GOT3 (cell line): ENCODE data around the gene PRKG1.
"Not testable (repeated sequence)": the region's sequence is repeated elsewhere in the genome, so short reads cannot be mapped to it uniquely, and the experiment has no call there.

Experiments
- DNase-seq: peaks from one replicate; lab custom pipeline; 2025; ENCODE audit warnings: mixed read lengths; lab: John Stamatoyannopoulos, UW

Gene PRKG1

GRCh38 chr10:51654918-51655317 is 580.6 kb downstream of the PRKG1 start:
- DNase-seq = no peak

GRCh38 chr10:51656503-51656902 is 582.2 kb downstream of the PRKG1 start:
- no peak for DNase-seq

GRCh38 chr10:51658000-51658399 is 583.7 kb downstream of the PRKG1 start:
- no peak for DNase-seq

GRCh38 chr10:51659344-51659743 is 585.1 kb downstream of the PRKG1 start:
- no peak for DNase-seq

GRCh38 chr10:51663086-51663485 is 588.8 kb downstream of the PRKG1 start:
- no peak for DNase-seq

- no peak for DNase-seq
Observed at GRCh38 chr10:51666456-51666855, 592.2 kb downstream of the PRKG1 start.

GRCh38 chr10:51667678-51668335 is 593.5 kb downstream of the PRKG1 start:
- no peak for DNase-seq

GRCh38 chr10:51668336-51668689 is 594.0 kb downstream of the PRKG1 start:
- no peak for DNase-seq

- no peak for DNase-seq
Observed at GRCh38 chr10:51669041-51669440, 594.8 kb downstream of the PRKG1 start.

GRCh38 chr10:51672039-51672535 is 597.8 kb downstream of the PRKG1 start:
- DNase-seq = no peak

GRCh38 chr10:51675088-51675487 is 600.8 kb downstream of the PRKG1 start:
- no peak for DNase-seq

GRCh38 chr10:51679841-51680240 is 605.6 kb downstream of the PRKG1 start:
- DNase-seq = no peak

- DNase-seq = no peak
Observed at GRCh38 chr10:51683031-51683691, 608.9 kb downstream of the PRKG1 start.

GRCh38 chr10:51685768-51686167 is 611.5 kb downstream of the PRKG1 start:
- no peak for DNase-seq

GRCh38 chr10:51687296-51687695 is 613.0 kb downstream of the PRKG1 start:
- no peak for DNase-seq

GRCh38 chr10:51688826-51689225 is 614.5 kb downstream of the PRKG1 start:
- DNase-seq = not testable (repeated sequence)

GRCh38 chr10:51689536-51689935 is 615.2 kb downstream of the PRKG1 start:
- no peak for DNase-seq

- DNase-seq = no peak
Observed at GRCh38 chr10:51691135-51691534, 616.8 kb downstream of the PRKG1 start.

- DNase-seq = no peak
Observed at GRCh38 chr10:51694086-51694768, 619.9 kb downstream of the PRKG1 start.

- DNase-seq = no peak
Observed at GRCh38 chr10:51696251-51696650, 622.0 kb downstream of the PRKG1 start.

- no peak for DNase-seq
Observed at GRCh38 chr10:51698473-51699063, 624.3 kb downstream of the PRKG1 start.

GRCh38 chr10:51699145-51699474 is 624.8 kb downstream of the PRKG1 start:
- DNase-seq = no peak
